WERI-Rb-1 (cell line): Measurements from ENCODE around the gene XPNPEP2.

ENCODE experiments used
- DNase-seq: peaks from one replicate; pipeline ENCODE4 v3.0.0-alpha.2; 2020
- H3K27ac ChIP-seq: fragments of 250-450 bp; sonication (Bioruptor Pico); 2 replicates; pipeline ENCODE4 v1.5.1; 2020; ENCODE audit warnings: mild to moderate bottlenecking, moderate library complexity
- H3K27me3 ChIP-seq: fragments of 250-450 bp; sonication (Bioruptor Pico); 2 replicates; pipeline ENCODE4 v1.5.1; 2021; ENCODE audit warnings: mild to moderate bottlenecking, low read depth, moderate library complexity; ENCODE audit not compliant: insufficient read depth, severe bottlenecking
- H3K36me3 ChIP-seq: fragments of 250-450 bp; sonication (Bioruptor Pico); 2 replicates; pipeline ENCODE4 v1.5.1; 2020; ENCODE audit warnings: mild to moderate bottlenecking, moderate library complexity
- H3K4me3 ChIP-seq: 2 replicates; pipeline ENCODE4 v1.5.1; 2011; ENCODE audit warnings: low read depth, mild to moderate bottlenecking, control low read depth, low read length
- H3K9me3 ChIP-seq: fragments of 250-450 bp; sonication (Bioruptor Pico); 2 replicates; pipeline ENCODE4 v1.5.1; 2021; ENCODE audit warnings: mild to moderate bottlenecking, moderate library complexity; ENCODE audit not compliant: severe bottlenecking
- TF ChIP-seq, protein P1 (sequence below): IDR thresholded peaks from 2 replicates; pipeline ENCODE4 v1.5.1; 2011; ENCODE audit warnings: low read depth, mild to moderate bottlenecking, control low read depth, inconsistent platforms, low read length

XPNPEP2 gene

GRCh38 chrX:129790808-129791207, 52.0 kb downstream of the XPNPEP2 start:
- no peak for DNase-seq
- Histone ChIP-seq H3K9me3 (no peaks in the 10 kb centered on the region), H3K4me3 (no peak overlapping the region), H3K36me3 (no peaks in the 10 kb centered on the region), H3K27ac (no peak overlapping the region), H3K27me3 (no peaks in the 10 kb centered on the region)
- TF ChIP-seq, protein P1, sequence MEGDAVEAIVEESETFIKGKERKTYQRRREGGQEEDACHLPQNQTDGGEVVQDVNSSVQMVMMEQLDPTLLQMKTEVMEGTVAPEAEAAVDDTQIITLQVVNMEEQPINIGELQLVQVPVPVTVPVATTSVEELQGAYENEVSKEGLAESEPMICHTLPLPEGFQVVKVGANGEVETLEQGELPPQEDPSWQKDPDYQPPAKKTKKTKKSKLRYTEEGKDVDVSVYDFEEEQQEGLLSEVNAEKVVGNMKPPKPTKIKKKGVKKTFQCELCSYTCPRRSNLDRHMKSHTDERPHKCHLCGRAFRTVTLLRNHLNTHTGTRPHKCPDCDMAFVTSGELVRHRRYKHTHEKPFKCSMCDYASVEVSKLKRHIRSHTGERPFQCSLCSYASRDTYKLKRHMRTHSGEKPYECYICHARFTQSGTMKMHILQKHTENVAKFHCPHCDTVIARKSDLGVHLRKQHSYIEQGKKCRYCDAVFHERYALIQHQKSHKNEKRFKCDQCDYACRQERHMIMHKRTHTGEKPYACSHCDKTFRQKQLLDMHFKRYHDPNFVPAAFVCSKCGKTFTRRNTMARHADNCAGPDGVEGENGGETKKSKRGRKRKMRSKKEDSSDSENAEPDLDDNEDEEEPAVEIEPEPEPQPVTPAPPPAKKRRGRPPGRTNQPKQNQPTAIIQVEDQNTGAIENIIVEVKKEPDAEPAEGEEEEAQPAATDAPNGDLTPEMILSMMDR = no peak

GRCh38 chrX:129791336-129791735, 52.6 kb downstream of the XPNPEP2 start:
- no peak for DNase-seq
- Histone ChIP-seq H3K9me3 (no peaks in the 10 kb centered on the region), H3K4me3 (no peak overlapping the region), H3K27me3 (no peaks in the 10 kb centered on the region), H3K27ac (no peak overlapping the region), H3K36me3 (no peaks in the 10 kb centered on the region)
- TF ChIP-seq, protein P1 = no peak

GRCh38 chrX:129791961-129792570, 53.3 kb downstream of the XPNPEP2 start:
- Histone ChIP-seq H3K4me3 (no peak overlapping the region), H3K36me3 (no peaks in the 10 kb centered on the region), H3K27ac (no peak overlapping the region), H3K9me3 (no peaks in the 10 kb centered on the region), H3K27me3 (no peaks in the 10 kb centered on the region)
- TF ChIP-seq, protein P1 = no peak
- DNase-seq = no peak

- Histone ChIP-seq H3K27ac (no peak overlapping the region), H3K27me3 (peaks cover 3% of the 10 kb centered on the region), H3K36me3 (no peaks in the 10 kb centered on the region), H3K9me3 (no peaks in the 10 kb centered on the region), H3K4me3 (no peak overlapping the region)
- DNase-seq = no peak
- TF ChIP-seq, protein P1 = no peak
These were observed 54.0 kb downstream of the XPNPEP2 start for GRCh38 chrX:129792586-129793291.

DNA sequence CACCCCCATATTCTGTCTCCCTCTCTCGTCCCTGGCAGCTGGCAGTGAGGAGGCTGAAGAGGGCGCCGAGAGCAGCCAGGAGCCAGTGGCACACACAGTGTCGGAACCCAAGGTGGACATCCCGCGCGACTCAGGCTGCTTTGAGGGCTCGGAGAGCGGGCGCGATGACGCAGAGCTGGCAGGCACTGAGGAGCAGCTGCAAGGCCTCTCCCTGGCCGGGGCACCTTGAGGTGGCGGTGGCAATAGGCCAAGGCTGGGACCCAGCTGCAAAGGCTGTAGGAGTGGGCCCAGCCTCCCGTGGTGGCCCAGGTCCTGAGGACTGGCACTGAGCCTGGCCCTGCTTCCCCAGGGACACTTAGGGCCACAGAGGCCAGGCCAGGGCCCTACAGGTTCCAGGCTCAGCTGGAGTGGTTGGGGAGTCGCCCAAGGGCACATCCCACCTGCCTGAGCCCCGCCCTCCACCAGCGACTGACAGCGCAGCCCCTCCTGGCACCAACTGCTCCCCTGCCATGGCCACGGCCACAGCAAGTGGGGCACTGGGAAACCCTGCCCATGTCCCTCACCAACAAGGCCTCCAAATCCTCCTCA, 54.9 kb downstream of the XPNPEP2 start:
- TF ChIP-seq, protein P1 = no peak
- Histone ChIP-seq H3K9me3 (no peaks in the 10 kb centered on the region), H3K27ac (no peak overlapping the region), H3K27me3 (peaks cover 3% of the 10 kb centered on the region), H3K4me3 (no peak overlapping the region), H3K36me3 (no peaks in the 10 kb centered on the region)
- DNase-seq = no peak
